Testis (tissue), 3 donors: ENCODE measurements around the gene TMEM175. TPM values are rescaled to one million over a fixed set of nuclear protein-coding genes. Genes with fewer than 3 reads are reported as not detected.
"Not testable (repeated sequence)": the region's sequence is repeated elsewhere in the genome, so short reads cannot be mapped to it uniquely, and the experiment has no call there.

ENCODE experiments used
- DNase-seq: peaks from one replicate; pipeline ENCODE4 v3.0.0-alpha.2; 2019
- H3K27ac ChIP-seq, 2 donors: fragments of 200-600 bp; sonication (generic); one replicate each; pipeline ENCODE4 v1.5.1; 2019
- H3K27me3 ChIP-seq: fragments of 200-600 bp; sonication (generic); one replicate; pipeline ENCODE4 v1.5.1; 2019
- H3K36me3 ChIP-seq: fragments of 200-600 bp; sonication (generic); one replicate; pipeline ENCODE4 v1.5.1; 2017; ENCODE audit warnings: low read depth; ENCODE audit errors: missing control alignments
- H3K4me1 ChIP-seq: fragments of 200-600 bp; sonication (generic); one replicate; pipeline ENCODE4 v1.5.1; 2019
- H3K4me3 ChIP-seq, 2 donors: fragments of 200-600 bp; sonication (generic); one replicate each; pipeline ENCODE4 v1.5.1; 2017 to 2019
- H3K9me3 ChIP-seq: fragments of 200-600 bp; sonication (generic); one replicate; pipeline ENCODE4 v1.5.1; 2017
- CTCF ChIP-seq, 3 experiments: fragments of 450-650 bp in 2 of 3; fragments of 200-600 bp in 1 of 3; sonication (generic) in 1 of 3; IDR thresholded peaks; one replicate each; pipeline ENCODE4 v1.5.1; 2016 to 2019; ENCODE audit warnings: antibody characterized with exemption in 3 of 3, mild to moderate bottlenecking in 2 of 3, moderate library complexity in 1 of 3
- POLR2A ChIP-seq: fragments of 450-650 bp; IDR thresholded peaks from one replicate; pipeline ENCODE4 v1.6.1; 2017; ENCODE audit warnings: antibody characterized with exemption, mild to moderate bottlenecking, moderate library complexity
- WGBS, 2 donors: methylation state at CpG; one replicate each; pipeline ENCODE4 v1.1.5; 2018; 5-methylcytosine and 5-hydroxymethylcytosine counted together
- intact Hi-C: fragments of 100-400 bp; cut with DNase I; formaldehyde crosslinking; loops from one replicate; pipeline ENCODE4 v1.15.1; 2023; ENCODE audit warnings: low total_unique reads
- polyA plus RNA-seq: library from polyadenylated mRNA; stranded (reverse); fragments of 350-450 nt; fragmentation: Illumina TruSeq; extraction: RNeasy Lipid Tissue Mini Kit (QIAGEN cat#74804); gene quantifications from one replicate; pipeline ENCODE4 v1.2.3, GENCODE V29; 2014; ENCODE audit warnings: low read depth, low replicate concordance; ENCODE audit not compliant: insufficient read depth
- total RNA-seq, 2 donors: library from RNA; depleted of rRNA; stranded (reverse); fragments of >200 nt; gene quantifications; one replicate each; pipeline ENCODE4 v1.2.3, GENCODE V29; 2016

TMEM175 gene
- total and polyA plus RNA-seq, 3 donors from 2014 or later = 50.5 to 88.2 (median 69.2) TPM

- Histone ChIP-seq H3K36me3 (no peaks in the 10 kb centered on the region), H3K4me1 (peaks cover 15% of the 10 kb centered on the region), H3K27ac (no peak overlapping the region), H3K4me3 (no peak overlapping the region), H3K27me3 (no peaks in the 10 kb centered on the region), H3K9me3 (no peaks in the 10 kb centered on the region)
- 94 to 98% methylated on average over 7 of the region's 7 CpGs for WGBS, 2 donors
- TF ChIP-seq POLR2A (no peak), CTCF (IDR thresholded peaks at IDR 0.05) (no peak)
- intact Hi-C loops = no loop called here
- DNase-seq = no peak
Measured at GRCh38 chr4:917466-917865, 14.8 kb upstream of the TMEM175 start.

GRCh38 chr4:917992-918391, 14.3 kb upstream of the TMEM175 start:
- intact Hi-C loops = no loop called here

GRCh38 chr4:918591-918990, 13.7 kb upstream of the TMEM175 start:
- H3K9me3 ChIP-seq, H3K27ac ChIP-seq, H3K36me3 ChIP-seq, H3K27me3 ChIP-seq, DNase-seq, intact Hi-C loops, H3K4me3 ChIP-seq, H3K4me1 ChIP-seq: not testable (repeated sequence)
- WGBS, 2 donors = 81 to 89% methylated on average over 6 of the region's 6 CpGs

More at GRCh38 chr4:917992-918391, 14.3 kb upstream of the TMEM175 start:
- no peaks in the 10 kb centered on the region for H3K9me3 ChIP-seq
- DNase-seq = no peak
- H3K4me3 ChIP-seq = no peak overlapping the region
- H3K27ac ChIP-seq = no peak overlapping the region
- WGBS, 2 donors = 88 to 97% methylated on average over 2 of the region's 2 CpGs
- no peaks in the 10 kb centered on the region for H3K36me3 ChIP-seq
- TF ChIP-seq POLR2A (no peak), CTCF (IDR thresholded peaks at IDR 0.05) (no peak)
- no peaks in the 10 kb centered on the region for H3K27me3 ChIP-seq
- H3K4me1 ChIP-seq = peaks cover 10% of the 10 kb centered on the region

GRCh38 chr4:919004-919680, 13.1 kb upstream of the TMEM175 start:
- 87 to 88% methylated on average over 15 of the region's 15 CpGs for WGBS, 2 donors
- H3K27me3 ChIP-seq, H3K4me1 ChIP-seq, intact Hi-C loops, H3K36me3 ChIP-seq, DNase-seq, H3K27ac ChIP-seq, H3K9me3 ChIP-seq, H3K4me3 ChIP-seq: not testable (repeated sequence)

- TF ChIP-seq CTCF (IDR thresholded peaks at IDR 0.05) (no peak), POLR2A (no peak)
- H3K4me3 ChIP-seq = no peak overlapping the region
- WGBS, 2 donors = 93 to 94% methylated on average over 17 of the region's 17 CpGs
- intact Hi-C loops = no loop called here
- H3K4me1 ChIP-seq = no peaks in the 10 kb centered on the region
- no peaks in the 10 kb centered on the region for H3K9me3 ChIP-seq
- no peak for DNase-seq
- no peaks in the 10 kb centered on the region for H3K27me3 ChIP-seq
- H3K27ac ChIP-seq = no peak overlapping the region
- H3K36me3 ChIP-seq = no peaks in the 10 kb centered on the region
Measured at GRCh38 chr4:921830-922331, 10.4 kb upstream of the TMEM175 start.
